Keratinocyte (primary cell): ENCODE data around the gene FBLN5. TPM values are rescaled to one million over a fixed set of nuclear protein-coding genes. Genes with fewer than 3 reads are reported as not detected.

Experiments
- DNase-seq: peaks from one replicate; pipeline ENCODE4 v3.0.0-alpha.2; 2011; ENCODE audit warnings: low read depth, missing footprints, low spot score
- FAIRE-seq: peaks from 2 replicates; lab custom pipeline; 2011; peaks lifted over from hg19 to GRCh38; lab: Jason Lieb, UNC
- H2AFZ ChIP-seq: 2 replicates; pipeline ENCODE4 v1.6.0; 2012; ENCODE audit warnings: low read length, control low read depth, inconsistent platforms; ENCODE audit not compliant: control insufficient read depth
- H3K27ac ChIP-seq: 2 replicates; pipeline ENCODE4 v1.5.1; 2011; ENCODE audit warnings: low read length; ENCODE audit not compliant: control insufficient read depth, insufficient read depth
- H3K27me3 ChIP-seq: 3 replicates; pipeline ENCODE4 v1.6.0; 2011; ENCODE audit warnings: low read length; ENCODE audit not compliant: control insufficient read depth, insufficient read depth; ENCODE audit errors: extremely low read depth
- H3K36me3 ChIP-seq, 2 experiments: 2 replicates in 1 of 2; 3 replicates in 1 of 2; pipeline ENCODE4 v1.5.1; 2011; ENCODE audit warnings: low read length in 2 of 2, mild to moderate bottlenecking in 1 of 2; ENCODE audit not compliant: control insufficient read depth in 2 of 2, insufficient read depth in 2 of 2; ENCODE audit errors: extremely low read depth in 1 of 2
- H3K4me1 ChIP-seq: 3 replicates; pipeline ENCODE4 v1.5.1; 2011; ENCODE audit warnings: low read length; ENCODE audit not compliant: control insufficient read depth, insufficient read depth; ENCODE audit errors: extremely low read depth
- H3K4me2 ChIP-seq: 3 replicates; pipeline ENCODE4 v1.6.0; 2011; ENCODE audit warnings: low read depth, low read length; ENCODE audit not compliant: control insufficient read depth, insufficient read depth; ENCODE audit errors: extremely low read depth
- H3K4me3 ChIP-seq, 3 experiments: fragments of 200-600 bp in 1 of 3; sonication (generic) in 1 of 3; 2 replicates in 2 of 3; 3 replicates in 1 of 3; pipeline ENCODE4 v1.5.1; 2011 to 2016; ENCODE audit warnings: low read length in 3 of 3, mild to moderate bottlenecking in 3 of 3, control low read depth in 2 of 3, inconsistent platforms in 1 of 3, low read depth in 1 of 3, mixed read lengths in 1 of 3, mixed run types in 1 of 3, moderate library complexity in 1 of 3; ENCODE audit not compliant: control insufficient read depth in 2 of 3, insufficient read depth in 2 of 3; ENCODE audit errors: extremely low read depth in 1 of 3
- H3K79me2 ChIP-seq: 2 replicates; pipeline ENCODE4 v1.6.0; 2012; ENCODE audit warnings: low read length; ENCODE audit not compliant: control insufficient read depth, insufficient read depth
- H3K9ac ChIP-seq: 3 replicates; pipeline ENCODE4 v1.6.0; 2011; ENCODE audit warnings: low read length; ENCODE audit not compliant: control insufficient read depth, insufficient read depth; ENCODE audit errors: extremely low read depth
- H3K9me1 ChIP-seq: 3 replicates; pipeline ENCODE4 v1.6.0; 2011; ENCODE audit warnings: low read length; ENCODE audit not compliant: control insufficient read depth, insufficient read depth; ENCODE audit errors: extremely low read depth
- H3K9me3 ChIP-seq: 2 replicates; pipeline ENCODE4 v1.5.1; 2012; ENCODE audit warnings: low read depth, low read length; ENCODE audit not compliant: control insufficient read depth
- H4K20me1 ChIP-seq: 3 replicates; pipeline ENCODE4 v1.6.0; 2011; ENCODE audit warnings: low read length; ENCODE audit not compliant: control insufficient read depth, insufficient read depth; ENCODE audit errors: extremely low read depth
- EZH2 ChIP-seq: IDR thresholded peaks from one replicate; pipeline ENCODE4 v1.6.1; 2012; ENCODE audit warnings: inconsistent platforms, mild to moderate bottlenecking, low read length, moderate library complexity
- dilution Hi-C: fragments of 300-500 bp; cut with MboI; formaldehyde crosslinking; loops from one replicate; pipeline ENCODE4 v1.7.0; 2020; ENCODE audit warnings: low sequenced_read_pairs; ENCODE audit not compliant: extremely low pct_ligation_motif_present
- polyA plus RNA-seq, 5 experiments: library from polyadenylated mRNA; depleted of rRNA in 3 of 5; stranded (reverse) in 3 of 5; stranded (forward) in 1 of 5; unstranded in 1 of 5; fragments of >200 nt; gene quantifications; 1 replicate in 1 of 5; 2 replicates in 3 of 5; 3 replicates in 1 of 5; pipeline versions ENCODE4 v1.2.1 to v1.2.3, GENCODE V29; 2011 to 2012; ENCODE audit warnings: missing spikeins in 2 of 5, low read depth in 1 of 5, low replicate concordance in 1 of 5
- TF ChIP-seq, protein P1 (sequence below), 3 experiments: IDR thresholded peaks in 1 of 3; conservative IDR thresholded peaks in 1 of 3; optimal IDR thresholded peaks in 1 of 3; 2 replicates in 2 of 3; 3 replicates in 1 of 3; pipeline versions ENCODE3 to v1.5.1; 2011; ENCODE audit warnings: low read length in 3 of 3, mild to moderate bottlenecking in 3 of 3, moderate library complexity in 2 of 3, control low read depth in 1 of 3, inconsistent platforms in 1 of 3; ENCODE audit not compliant: insufficient read depth in 2 of 3; ENCODE audit errors: extremely low read depth in 1 of 3

The FBLN5 gene
- polyA plus RNA-seq, 1 donor (not counting 4 experiments of a cell fraction or from before 2014, with no cell fraction given), result 0.10 TPM

DNA sequence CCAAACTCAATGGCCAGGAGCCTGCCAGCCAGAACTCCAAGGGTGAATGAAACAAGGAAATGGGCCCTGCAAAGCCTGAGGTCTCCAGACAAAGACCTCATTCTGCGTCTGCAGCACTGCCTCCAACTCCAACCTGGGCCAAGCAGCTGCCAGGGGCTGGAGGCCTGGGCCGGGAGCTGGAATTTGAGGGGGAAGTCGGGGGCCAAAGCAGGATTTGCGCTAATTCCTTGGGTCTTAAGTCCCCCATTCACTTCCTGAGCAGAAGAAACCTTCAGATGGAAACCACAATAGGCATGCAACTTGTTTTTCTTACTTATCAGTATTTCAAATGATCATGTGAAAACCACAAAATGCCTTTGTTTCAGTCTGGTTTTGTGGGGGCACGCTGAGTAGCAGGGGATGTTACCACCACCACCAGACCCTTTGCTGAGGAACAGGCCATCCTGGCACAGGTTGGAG, 57.2 kb downstream of the FBLN5 start:
- Histone ChIP-seq H4K20me1 (no peaks in the 10 kb centered on the region), H3K4me2 (no peak overlapping the region), H3K36me3 (no peaks in the 10 kb centered on the region), H3K27me3 (no peaks in the 10 kb centered on the region), H3K9me1 (no peaks in the 10 kb centered on the region), H3K4me1 (no peaks in the 10 kb centered on the region), H2AFZ (no peak overlapping the region), H3K4me3 (no peak overlapping the region), H3K9ac (no peak overlapping the region), H3K9me3 (no peaks in the 10 kb centered on the region), H3K79me2 (no peaks in the 10 kb centered on the region), H3K27ac (no peak overlapping the region)
- TF ChIP-seq EZH2, result no peak
- TF ChIP-seq, protein P1, sequence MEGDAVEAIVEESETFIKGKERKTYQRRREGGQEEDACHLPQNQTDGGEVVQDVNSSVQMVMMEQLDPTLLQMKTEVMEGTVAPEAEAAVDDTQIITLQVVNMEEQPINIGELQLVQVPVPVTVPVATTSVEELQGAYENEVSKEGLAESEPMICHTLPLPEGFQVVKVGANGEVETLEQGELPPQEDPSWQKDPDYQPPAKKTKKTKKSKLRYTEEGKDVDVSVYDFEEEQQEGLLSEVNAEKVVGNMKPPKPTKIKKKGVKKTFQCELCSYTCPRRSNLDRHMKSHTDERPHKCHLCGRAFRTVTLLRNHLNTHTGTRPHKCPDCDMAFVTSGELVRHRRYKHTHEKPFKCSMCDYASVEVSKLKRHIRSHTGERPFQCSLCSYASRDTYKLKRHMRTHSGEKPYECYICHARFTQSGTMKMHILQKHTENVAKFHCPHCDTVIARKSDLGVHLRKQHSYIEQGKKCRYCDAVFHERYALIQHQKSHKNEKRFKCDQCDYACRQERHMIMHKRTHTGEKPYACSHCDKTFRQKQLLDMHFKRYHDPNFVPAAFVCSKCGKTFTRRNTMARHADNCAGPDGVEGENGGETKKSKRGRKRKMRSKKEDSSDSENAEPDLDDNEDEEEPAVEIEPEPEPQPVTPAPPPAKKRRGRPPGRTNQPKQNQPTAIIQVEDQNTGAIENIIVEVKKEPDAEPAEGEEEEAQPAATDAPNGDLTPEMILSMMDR (optimal IDR thresholded peaks at IDR 0.05 in 1 of 3, IDR thresholded peaks at IDR 0.05 in 1 of 3, conservative IDR thresholded peaks at IDR 0.05 in 1 of 3; ENCODE audit: extremely low read depth in 1 of 3, insufficient read depth in 2 of 3, low read length in 3 of 3), result no peak
- FAIRE-seq, result no peak
- DNase-seq, result no peak
- dilution Hi-C loops, result no loop called here

DNA sequence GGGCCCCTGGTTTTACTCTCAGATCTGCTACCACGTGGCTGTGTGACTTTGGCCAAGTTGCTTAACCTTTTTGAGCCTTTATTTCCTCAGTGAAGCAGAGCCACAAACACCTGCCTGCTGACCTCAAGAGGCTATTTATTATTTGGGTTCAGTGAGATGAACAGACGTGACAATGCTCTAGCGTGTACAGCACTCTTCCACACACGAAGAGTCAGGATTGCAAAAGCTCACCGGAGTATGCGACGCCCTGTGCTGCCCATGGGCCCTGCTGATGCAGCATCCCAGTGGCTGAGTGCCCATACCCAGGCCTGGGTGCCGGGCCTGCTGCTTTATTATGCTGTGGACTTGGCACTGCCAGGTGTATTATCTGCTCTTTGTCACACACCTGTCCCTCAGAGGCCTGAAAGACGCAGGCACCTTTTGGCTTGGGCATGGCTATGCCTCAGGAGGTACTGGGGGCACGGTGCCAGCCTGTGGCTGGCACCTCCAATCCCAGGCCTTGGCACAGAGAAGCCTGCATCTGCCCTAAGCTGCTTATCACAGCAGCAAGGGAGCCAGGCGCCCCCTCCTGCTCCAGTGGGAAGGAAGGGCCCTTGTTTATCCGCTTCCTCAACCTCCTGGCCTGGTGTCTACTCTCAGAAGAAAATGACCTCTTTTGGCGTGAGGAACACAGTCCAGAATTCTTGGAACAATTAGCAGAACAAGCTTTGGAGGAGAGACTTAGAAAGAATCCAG, 57.9 kb downstream of the FBLN5 start:
- H3K36me3 ChIP-seq, result no peaks in the 10 kb centered on the region
- H3K9me1 ChIP-seq, result no peaks in the 10 kb centered on the region
- no peak for DNase-seq
- H3K79me2 ChIP-seq, result no peaks in the 10 kb centered on the region
- H3K9ac ChIP-seq, result no peak overlapping the region
- H4K20me1 ChIP-seq, result no peaks in the 10 kb centered on the region
- H3K4me3 ChIP-seq, result no peak overlapping the region
- H3K27ac ChIP-seq, result no peak overlapping the region
- dilution Hi-C loops, result no loop called here
- H2AFZ ChIP-seq, result no peak overlapping the region
- H3K4me1 ChIP-seq, result no peaks in the 10 kb centered on the region
- H3K4me2 ChIP-seq, result no peak overlapping the region
- no peak for TF ChIP-seq EZH2
- TF ChIP-seq, protein P1 (optimal IDR thresholded peaks at IDR 0.05 in 1 of 3, IDR thresholded peaks at IDR 0.05 in 1 of 3, conservative IDR thresholded peaks at IDR 0.05 in 1 of 3; ENCODE audit: extremely low read depth in 1 of 3, insufficient read depth in 2 of 3, low read length in 3 of 3), result peak in 1 of 3 experiments; percentile 7
- H3K27me3 ChIP-seq, result no peaks in the 10 kb centered on the region
- H3K9me3 ChIP-seq, result no peaks in the 10 kb centered on the region
- no peak for FAIRE-seq
